GM21825 (cell line): Measurements from ENCODE around the gene STPG2.

Experiments used
- ATAC-seq: cut with Tn5 transposase; IDR thresholded peaks from one replicate; pipeline ENCODE4 v1.9.1; 2021; ENCODE audit warnings: mild to moderate bottlenecking, moderate library complexity; ENCODE audit not compliant: unreplicated experiment

STPG2 gene

DNA sequence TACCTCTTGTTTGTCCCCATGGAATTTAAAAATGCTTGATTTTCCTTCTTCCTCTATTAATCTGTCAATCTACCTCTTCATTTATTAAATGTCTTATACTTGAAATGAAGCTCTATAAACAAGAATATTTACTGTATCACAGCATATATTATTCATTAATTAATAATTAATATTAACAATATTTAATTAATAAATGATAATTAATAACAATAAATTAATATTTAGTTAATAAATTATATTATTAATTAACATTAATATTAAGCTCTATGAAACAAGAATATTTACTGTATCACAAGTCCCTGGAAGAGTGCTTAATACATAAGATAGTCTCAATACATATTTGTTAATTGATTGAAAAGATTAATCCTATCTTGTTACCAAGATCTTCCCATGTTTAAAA lies 306.6 kb downstream of the STPG2 start:
- ATAC-seq: no peak

GRCh38 chr4:97828646-97829045 lies 314.6 kb downstream of the STPG2 start:
- ATAC-seq: no peak

DNA sequence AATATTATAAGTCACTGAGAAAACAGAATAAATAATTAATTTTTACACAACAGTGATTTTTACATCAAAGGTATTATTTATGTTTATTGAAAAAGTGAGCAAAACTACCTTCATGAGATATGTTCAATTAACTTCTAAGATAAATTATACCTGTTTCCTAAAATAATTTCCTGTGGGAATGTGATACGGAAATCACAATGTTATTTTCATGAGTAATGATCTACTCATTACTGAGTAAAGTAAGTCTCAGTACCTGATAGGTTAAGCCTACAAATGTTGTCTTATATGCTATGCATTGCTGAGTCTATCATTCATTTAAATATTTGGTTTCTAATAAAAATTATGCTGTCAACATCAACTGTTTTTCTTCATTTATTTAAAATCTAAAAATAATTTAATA lies 324.0 kb downstream of the STPG2 start:
- ATAC-seq: no peak

DNA sequence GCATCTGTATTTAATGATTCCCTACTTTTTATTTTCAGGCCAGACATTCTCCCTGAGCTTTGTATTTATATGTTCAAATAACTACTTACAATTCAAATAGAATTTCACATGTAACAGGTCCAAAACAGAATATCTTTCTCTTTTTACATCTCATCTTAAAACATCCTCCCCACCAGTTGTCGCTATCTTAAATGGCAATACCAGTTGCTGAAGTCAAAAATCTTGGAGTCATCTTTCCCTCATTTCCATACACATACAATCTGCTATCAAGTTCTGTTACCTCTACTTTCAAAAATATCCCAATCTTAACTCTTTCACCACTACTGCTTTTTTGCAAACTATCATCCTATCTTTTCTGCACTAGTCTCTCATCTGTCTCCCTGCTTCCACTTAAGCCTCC lies 330.5 kb downstream of the STPG2 start:
- ATAC-seq: no peak

- no peak for ATAC-seq
Observed at GRCh38 chr4:97786306-97786920, 356.9 kb downstream of the STPG2 start.

GRCh38 chr4:97778174-97778573 lies 365.1 kb downstream of the STPG2 start:
- no peak for ATAC-seq

DNA sequence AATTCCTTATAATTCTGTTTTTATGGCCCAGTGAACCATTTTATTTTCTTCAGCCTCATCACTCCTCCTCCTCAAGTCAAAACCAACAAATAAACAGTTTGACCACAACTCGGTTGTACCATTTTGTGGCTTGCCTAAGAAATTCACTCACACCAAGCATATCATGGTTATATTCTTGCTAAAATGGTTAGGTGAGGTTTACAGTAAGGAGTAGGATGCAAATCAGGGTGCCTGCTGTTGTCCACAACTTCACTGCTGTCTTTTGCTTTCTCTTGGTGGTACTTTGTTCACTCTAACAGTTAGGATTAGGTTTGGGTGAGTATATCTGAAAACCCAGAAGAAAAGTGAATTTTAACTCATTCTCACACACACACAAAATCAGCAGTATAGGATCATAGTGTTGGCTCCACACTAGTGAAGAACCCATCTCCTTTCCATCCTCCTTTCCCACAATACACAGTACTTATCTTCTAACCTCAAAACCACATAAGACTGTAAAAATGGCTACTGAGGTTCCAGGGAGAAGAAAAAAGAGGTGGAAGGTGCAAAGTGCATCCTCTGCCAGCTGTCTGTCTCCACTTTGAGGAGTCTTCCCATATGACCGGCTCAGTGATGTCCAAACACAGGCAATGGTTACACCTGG lies 368.8 kb downstream of the STPG2 start:
- ATAC-seq: no peak

- ATAC-seq: no peak
Observed at GRCh38 chr4:97770222-97770621, 373.1 kb downstream of the STPG2 start.

GRCh38 chr4:97762115-97762512 lies 381.2 kb downstream of the STPG2 start:
- no peak for ATAC-seq

DNA sequence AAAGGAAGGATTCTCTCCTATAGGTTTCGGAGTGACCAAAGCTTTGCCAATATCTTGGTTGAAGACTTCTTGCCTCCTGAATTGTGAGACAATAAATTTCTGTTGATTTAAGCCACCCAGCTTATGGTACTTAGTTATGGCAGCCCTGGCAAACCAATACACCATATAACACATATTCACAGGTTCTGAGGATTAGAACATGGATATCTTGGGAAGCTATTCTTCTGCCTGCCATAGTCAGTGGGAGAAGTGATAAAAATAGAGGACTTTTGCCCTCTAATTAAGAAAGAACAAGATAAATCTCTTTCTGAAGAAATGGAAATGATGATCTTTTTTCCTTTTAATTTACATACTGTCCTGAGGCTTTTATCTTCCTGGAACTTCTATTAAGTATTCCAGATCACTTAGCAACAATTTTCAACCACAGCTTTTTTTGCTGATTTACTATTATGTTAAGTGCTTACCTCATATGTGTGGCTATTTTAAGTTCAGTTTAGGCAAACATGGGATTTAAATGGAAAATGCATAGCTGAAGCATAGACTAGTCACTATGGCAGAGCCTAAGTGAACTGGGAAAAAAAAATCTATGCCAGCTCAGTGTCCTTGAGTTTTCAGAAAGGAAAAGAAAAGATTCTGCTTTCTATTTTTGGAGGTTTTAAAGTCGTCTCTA lies 381.7 kb downstream of the STPG2 start:
- ATAC-seq: no peak

DNA sequence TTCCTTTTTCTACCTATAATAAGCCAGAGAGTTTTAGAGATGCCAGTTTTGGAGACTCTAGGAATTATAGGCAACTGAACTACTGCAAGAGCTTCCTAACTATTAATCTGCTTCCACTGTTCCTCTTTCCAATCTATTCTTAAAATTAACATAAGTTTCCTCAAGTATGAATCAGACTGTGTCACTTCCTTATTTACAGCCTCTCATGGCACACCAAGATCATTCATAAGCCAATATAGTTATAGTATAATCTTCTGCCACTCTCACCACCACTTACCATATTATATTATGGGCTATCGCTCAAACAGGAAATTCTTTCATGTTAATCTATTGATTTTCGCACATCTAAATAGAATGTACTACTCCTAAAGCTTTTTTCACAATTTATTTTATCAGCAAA lies 383.5 kb downstream of the STPG2 start:
- ATAC-seq: no peak

GRCh38 chr4:97752599-97752998 lies 390.7 kb downstream of the STPG2 start:
- no peak for ATAC-seq

DNA sequence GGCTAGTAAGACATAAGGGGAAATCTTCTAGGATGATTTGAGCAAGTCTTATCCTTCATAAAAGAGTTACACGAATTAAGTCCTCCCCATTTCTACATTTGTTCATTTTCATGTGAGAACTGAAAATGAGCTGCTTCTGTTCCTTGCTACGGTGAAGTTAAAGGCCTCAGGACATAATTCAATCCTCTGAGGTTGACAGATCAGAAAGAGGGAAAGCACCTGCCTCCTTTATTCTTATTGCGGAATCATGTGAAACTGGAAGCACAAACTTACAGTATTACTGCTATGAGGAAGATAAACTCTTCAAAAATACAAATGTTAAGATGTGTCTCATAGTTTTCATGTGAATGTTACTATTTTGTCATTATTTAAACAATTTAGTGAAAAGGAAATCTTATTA lies 395.3 kb downstream of the STPG2 start:
- no peak for ATAC-seq

- no peak for ATAC-seq
Observed at GRCh38 chr4:97720869-97721432, 422.3 kb downstream of the STPG2 start.

DNA sequence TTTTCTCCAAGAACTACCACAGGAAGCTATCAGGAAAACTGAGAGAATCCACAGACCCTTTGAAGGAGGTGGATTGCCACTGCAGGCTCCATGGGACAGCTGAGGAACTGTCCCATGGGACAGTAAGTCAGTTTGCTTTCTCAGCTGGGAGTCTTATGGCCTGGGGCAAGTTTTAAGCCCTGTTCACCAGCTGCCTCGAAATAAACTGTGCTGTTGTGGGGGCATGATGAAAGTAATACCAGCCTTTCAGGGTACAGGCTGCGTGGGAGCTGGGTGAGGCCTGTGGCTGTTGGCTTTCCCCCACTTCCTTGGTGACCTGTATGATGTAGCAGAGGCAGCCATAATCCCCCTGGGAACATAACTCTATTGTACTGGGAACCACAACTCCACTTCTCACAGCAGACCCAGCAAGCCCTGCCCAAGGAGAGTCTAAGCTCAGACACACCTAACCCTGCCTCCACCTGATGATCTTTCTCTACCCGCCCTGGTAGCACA lies 452.1 kb downstream of the STPG2 start:
- no peak for ATAC-seq

- no peak for ATAC-seq
Observed at GRCh38 chr4:97670703-97671269, 472.5 kb downstream of the STPG2 start.

DNA sequence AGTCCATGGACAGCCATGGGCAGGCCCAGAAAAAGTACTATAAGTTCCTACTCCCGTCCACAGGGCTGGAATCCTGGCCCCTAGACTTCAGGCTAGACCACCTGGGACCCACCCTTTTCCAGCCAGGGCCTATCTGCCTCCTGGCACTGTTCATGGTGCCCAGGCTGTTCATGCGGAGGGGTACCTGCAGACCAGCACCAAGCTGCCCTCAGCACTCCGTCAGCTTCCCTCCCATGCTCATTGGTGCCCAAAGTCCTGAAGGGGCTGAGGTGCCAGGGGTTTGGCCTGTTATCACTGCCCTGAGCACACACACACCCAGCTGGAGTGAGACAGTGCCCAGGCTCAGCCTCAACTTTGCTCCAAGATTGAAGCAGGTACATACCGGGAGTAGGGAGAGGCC lies 477.7 kb downstream of the STPG2 start:
- no peak for ATAC-seq

GRCh38 chr4:97664741-97665140 lies 478.5 kb downstream of the STPG2 start:
- ATAC-seq: no peak

DNA sequence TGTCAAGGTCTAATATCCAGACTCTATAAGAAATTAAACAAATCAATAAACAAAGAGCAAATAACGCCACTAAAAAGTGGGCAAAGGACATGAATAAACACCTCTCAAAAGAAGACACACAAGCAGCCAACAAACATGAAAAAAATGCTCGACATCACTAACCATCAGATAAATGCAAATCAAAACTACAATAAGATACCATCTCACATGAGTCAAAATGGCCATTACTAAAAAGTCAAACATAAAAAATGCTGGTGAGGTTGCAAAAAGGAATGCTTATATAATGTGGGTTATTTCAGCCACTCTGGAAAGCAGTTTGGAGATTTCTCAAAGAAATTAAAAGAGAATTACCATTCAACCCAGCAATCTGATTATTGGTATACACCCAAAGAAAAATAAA lies 481.1 kb downstream of the STPG2 start:
- no peak for ATAC-seq

GRCh38 chr4:97656044-97656720 lies 487.1 kb downstream of the STPG2 start:
- no peak for ATAC-seq

GRCh38 chr4:97653701-97654100 lies 489.6 kb downstream of the STPG2 start:
- no peak for ATAC-seq
